OCI-LY1 (cell line): Measurements from ENCODE around the gene RFK.

Experiments used
- CTCF ChIP-seq: fragments of 200-600 bp; sonication (generic), shearing (Covaris generic); IDR thresholded peaks from 2 replicates; pipeline ENCODE4 v1.5.1; 2017; ENCODE audit warnings: mild to moderate bottlenecking, antibody characterized with exemption, low read length, moderate library complexity, mixed read lengths
- EZH2 ChIP-seq: fragments of 200-600 bp; sonication (generic), shearing (Covaris generic); IDR thresholded peaks from 2 replicates; pipeline ENCODE4 v1.8.0; 2017; ENCODE audit warnings: borderline replicate concordance, mixed run types, mild to moderate bottlenecking, antibody characterized with exemption, low read length, moderate library complexity, mixed read lengths

DNA sequence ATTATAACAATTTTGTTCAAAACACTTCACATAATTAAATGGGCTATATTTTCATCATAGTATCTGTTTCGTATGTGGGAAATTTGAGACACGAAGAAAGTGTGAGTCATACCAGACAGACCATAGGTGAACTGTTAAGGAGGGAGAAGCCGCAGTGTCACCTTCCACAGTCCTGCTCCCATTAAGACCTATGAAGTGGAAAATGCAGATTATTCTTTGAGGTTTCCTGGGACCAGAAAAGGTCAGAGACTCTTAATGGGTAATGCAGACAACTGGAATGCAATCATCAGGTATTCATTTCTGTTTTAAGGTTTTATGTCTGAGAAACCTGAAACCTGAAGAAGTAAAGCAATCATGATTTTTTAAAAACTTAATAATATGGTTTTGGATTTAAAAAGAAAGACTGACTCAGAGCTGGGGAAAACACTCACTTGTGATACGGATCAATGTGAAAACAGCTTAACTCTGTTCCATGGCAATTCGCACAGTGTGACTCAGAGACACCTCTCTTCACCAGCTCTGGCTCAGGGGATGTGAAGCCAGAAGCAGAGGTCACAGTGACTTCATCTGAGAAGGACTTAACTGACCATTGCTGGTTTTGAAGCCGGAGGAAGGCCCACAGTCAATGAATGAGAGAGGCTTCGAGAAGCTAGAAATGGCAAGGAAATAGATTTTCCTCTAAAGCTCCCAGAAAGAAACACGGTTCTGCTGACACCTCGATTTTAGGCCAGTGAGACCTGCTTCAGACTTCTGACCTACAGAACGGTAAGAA, 47.5 kb upstream of the RFK start:
- TF ChIP-seq CTCF (no peak), EZH2 (no peak)
